Neural progenitor cell (in vitro differentiated cells): ENCODE measurements around the gene CENATAC.

ENCODE experiments used
- EZH2 ChIP-seq: fragments of 200-600 bp; sonication (generic); IDR thresholded peaks from 2 replicates; pipeline ENCODE4 v1.6.1; 2017; ENCODE audit warnings: antibody characterized with exemption, mild to moderate bottlenecking, moderate library complexity
- EZH2phosphoT487 ChIP-seq: fragments of 200-600 bp; sonication (generic); IDR thresholded peaks from 2 replicates; pipeline ENCODE4 v1.6.1; 2017; ENCODE audit warnings: antibody characterized with exemption
- TF ChIP-seq, protein P1 (sequence below): fragments of 200-600 bp; sonication (generic); IDR thresholded peaks from 2 replicates; pipeline ENCODE4 v1.5.1; 2017; ENCODE audit warnings: antibody characterized with exemption, mild to moderate bottlenecking

DNA sequence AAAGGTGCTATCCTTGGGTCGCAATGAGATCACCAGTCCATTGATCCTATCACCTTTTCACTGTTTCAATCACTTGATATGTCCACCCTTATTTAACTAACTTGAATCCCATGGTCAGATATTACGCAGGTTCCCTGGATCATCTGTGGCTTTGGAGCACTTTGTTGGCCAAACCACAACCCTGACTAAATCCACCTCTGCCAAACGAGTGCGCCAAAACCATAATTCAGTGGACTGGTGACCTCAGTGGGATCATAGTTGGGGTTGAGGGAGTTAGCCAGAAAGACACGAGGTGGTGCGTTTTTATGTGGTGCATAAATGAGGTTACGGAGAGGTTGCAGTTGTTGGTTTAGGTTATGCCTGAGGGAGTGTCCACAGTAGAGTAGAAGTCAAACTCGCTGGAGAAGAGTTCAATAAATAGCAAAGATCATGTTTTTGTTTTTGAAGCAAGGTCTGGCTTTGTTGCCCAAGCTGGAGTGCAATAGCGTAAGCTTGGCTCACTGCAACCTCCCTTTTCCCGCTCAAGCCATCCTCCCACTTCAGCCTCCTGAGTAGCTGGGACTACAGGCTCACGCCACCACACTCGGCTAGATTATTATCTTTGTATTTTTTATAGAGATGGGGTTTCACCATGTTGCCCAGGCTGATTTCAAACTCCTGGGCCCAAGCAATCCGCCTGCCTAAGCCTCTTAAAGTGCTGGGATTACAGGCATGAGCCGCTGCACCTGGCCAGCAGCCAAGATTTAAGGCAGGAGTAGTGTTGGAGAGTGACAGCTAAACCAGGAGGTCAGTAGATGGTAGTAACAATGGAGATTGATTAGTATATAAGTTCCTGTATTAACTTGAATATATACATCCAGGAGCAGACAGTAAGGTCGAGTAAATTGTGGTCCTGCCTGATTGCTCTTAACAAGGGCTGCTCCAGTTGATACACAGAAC, 21.9 kb upstream of the CENATAC start:
- TF ChIP-seq EZH2 (no peak), EZH2phosphoT487 (no peak)
- TF ChIP-seq, protein P1, sequence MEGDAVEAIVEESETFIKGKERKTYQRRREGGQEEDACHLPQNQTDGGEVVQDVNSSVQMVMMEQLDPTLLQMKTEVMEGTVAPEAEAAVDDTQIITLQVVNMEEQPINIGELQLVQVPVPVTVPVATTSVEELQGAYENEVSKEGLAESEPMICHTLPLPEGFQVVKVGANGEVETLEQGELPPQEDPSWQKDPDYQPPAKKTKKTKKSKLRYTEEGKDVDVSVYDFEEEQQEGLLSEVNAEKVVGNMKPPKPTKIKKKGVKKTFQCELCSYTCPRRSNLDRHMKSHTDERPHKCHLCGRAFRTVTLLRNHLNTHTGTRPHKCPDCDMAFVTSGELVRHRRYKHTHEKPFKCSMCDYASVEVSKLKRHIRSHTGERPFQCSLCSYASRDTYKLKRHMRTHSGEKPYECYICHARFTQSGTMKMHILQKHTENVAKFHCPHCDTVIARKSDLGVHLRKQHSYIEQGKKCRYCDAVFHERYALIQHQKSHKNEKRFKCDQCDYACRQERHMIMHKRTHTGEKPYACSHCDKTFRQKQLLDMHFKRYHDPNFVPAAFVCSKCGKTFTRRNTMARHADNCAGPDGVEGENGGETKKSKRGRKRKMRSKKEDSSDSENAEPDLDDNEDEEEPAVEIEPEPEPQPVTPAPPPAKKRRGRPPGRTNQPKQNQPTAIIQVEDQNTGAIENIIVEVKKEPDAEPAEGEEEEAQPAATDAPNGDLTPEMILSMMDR, result no peak
